HCT116 (cell line): ENCODE data around the gene KCNA4. TPM values are rescaled to one million over a fixed set of nuclear protein-coding genes. Genes with fewer than 3 reads are reported as not detected.
"Not testable (repeated sequence)": the region's sequence is repeated elsewhere in the genome, so short reads cannot be mapped to it uniquely, and the experiment has no call there.

ENCODE experiments used
- ATAC-seq: fragments of 200-7000 bp; cut with Tn5 transposase; 2 replicates; pipeline ENCODE4 v1.9.1; 2020; ENCODE audit warnings: mild to moderate bottlenecking, moderate library complexity
- BruUV-seq: library from RNA; stranded (reverse); fragments of 400-500 nt; replicated peaks from 2 replicates; lab custom pipeline; 2021; lab: Mats Ljungman, UMichigan
- CTCF ChIA-PET: fragments of 300-600 bp; sonication (Branson Sonifier 250); formaldehyde crosslinking; loops from one replicate; lab custom pipeline; 2021; ENCODE audit warnings: antibody characterized with exemption; lab: Charles Lee
- POLR2A ChIA-PET: fragments of 300-600, 350-600 bp; sonication (Branson Sonifier 250); formaldehyde crosslinking; loops from one replicate; lab custom pipeline; 2021; ENCODE audit warnings: antibody characterized with exemption; lab: Charles Lee
- RAD21 ChIA-PET, 2 experiments: fragments of 300-600 bp; sonication (Branson Sonifier 250); formaldehyde crosslinking; loops; one replicate each; lab custom pipeline; 2023; ENCODE audit warnings: low total read pairs in 2 of 2; ENCODE audit not compliant: uncharacterized antibody in 2 of 2, unreplicated experiment in 2 of 2, low non-redundant PET in 1 of 2; lab: Charles Lee
- DNase-seq: peaks from one replicate; pipeline ENCODE4 v3.0.0-alpha.2; 2010; ENCODE audit warnings: low read depth, low spot score
- H2AFZ ChIP-seq: fragments of 200-600 bp; shearing (Covaris generic), sonication (generic); 2 replicates; pipeline ENCODE4 v1.6.1; 2017; ENCODE audit warnings: low read depth, mixed run types, mixed read lengths, antibody characterized with exemption, low read length; ENCODE audit not compliant: poor library complexity, severe bottlenecking
- H3K27ac ChIP-seq: 2 replicates; pipeline ENCODE4 v1.5.1; 2012; ENCODE audit warnings: low read depth, low read length
- H3K27me3 ChIP-seq: fragments of 200-600 bp; sonication (generic); 2 replicates; pipeline ENCODE4 v1.6.1; 2016; ENCODE audit warnings: mixed run types, low read length, mixed read lengths; ENCODE audit not compliant: insufficient read depth
- H3K36me3 ChIP-seq, 2 experiments: fragments of 200-500 bp in 1 of 2; fragments of 200-600 bp in 1 of 2; sonication (Bioruptor generic) in 1 of 2; sonication (generic) in 1 of 2; 2 replicates each; pipeline versions ENCODE4 v1.5.1 to v1.6.1; 2014 to 2016; ENCODE audit warnings: low read length in 2 of 2, inconsistent platforms in 1 of 2, mixed read lengths in 1 of 2, mixed run types in 1 of 2; ENCODE audit not compliant: insufficient read depth in 2 of 2, control insufficient read depth in 1 of 2
- H3K4me1 ChIP-seq, 2 experiments: fragments of 200-600 bp in 1 of 2; sonication (generic) in 1 of 2; 2 replicates each; pipeline versions ENCODE4 v1.5.1 to v1.6.1; 2012 to 2017; ENCODE audit warnings: low read length in 2 of 2, inconsistent platforms in 1 of 2, mild to moderate bottlenecking in 1 of 2, mixed read lengths in 1 of 2, mixed run types in 1 of 2, moderate library complexity in 1 of 2; ENCODE audit not compliant: insufficient read depth in 2 of 2, control insufficient read depth in 1 of 2
- H3K4me2 ChIP-seq: fragments of 200-600 bp; sonication (generic); 2 replicates; pipeline ENCODE4 v1.6.1; 2017; ENCODE audit warnings: mixed run types, low read length, mixed read lengths
- H3K4me3 ChIP-seq, 2 experiments: fragments of 200-600 bp in 1 of 2; sonication (generic) in 1 of 2; replicated peaks in 1 of 2; 2 replicates each; pipeline ENCODE4 v1.5.1; 2011 to 2016; ENCODE audit warnings: low read length in 2 of 2, control low read depth in 1 of 2, low read depth in 1 of 2, mild to moderate bottlenecking in 1 of 2, mixed read lengths in 1 of 2, mixed run types in 1 of 2
- H3K79me2 ChIP-seq: fragments of 200-600 bp; sonication (generic); 2 replicates; pipeline ENCODE4 v1.6.1; 2017; ENCODE audit warnings: mild to moderate bottlenecking, mixed run types, low read length, moderate library complexity, mixed read lengths; ENCODE audit not compliant: insufficient read depth
- H3K9ac ChIP-seq: fragments of 200-600 bp; sonication (generic); 2 replicates; pipeline ENCODE4 v1.6.1; 2016; ENCODE audit warnings: low read length, mixed read lengths
- H3K9me2 ChIP-seq: fragments of 200-600 bp; sonication (generic), shearing (Covaris generic); 2 replicates; pipeline ENCODE4 v1.6.1; 2017; ENCODE audit warnings: mixed run types, mild to moderate bottlenecking, moderate library complexity; ENCODE audit not compliant: insufficient read depth
- H3K9me3 ChIP-seq, 2 experiments: fragments of 200-500 bp in 1 of 2; fragments of 200-600 bp in 1 of 2; sonication (Bioruptor generic) in 1 of 2; sonication (generic) in 1 of 2; 2 replicates each; pipeline ENCODE4 v1.6.1; 2014 to 2017; ENCODE audit warnings: low read length in 2 of 2, mixed read lengths in 2 of 2, inconsistent platforms in 1 of 2, low read depth in 1 of 2, mild to moderate bottlenecking in 1 of 2, mixed run types in 1 of 2, moderate library complexity in 1 of 2; ENCODE audit not compliant: control insufficient read depth in 1 of 2, insufficient read depth in 1 of 2
- H4K20me1 ChIP-seq: fragments of 200-600 bp; sonication (generic), shearing (Covaris generic); 2 replicates; pipeline ENCODE4 v1.6.1; 2017; ENCODE audit warnings: mixed run types, mild to moderate bottlenecking, moderate library complexity; ENCODE audit not compliant: insufficient read depth
- CBX3 ChIP-seq: IDR thresholded peaks from 2 replicates; pipeline ENCODE4 v1.6.1; 2012; ENCODE audit warnings: low read depth
- CEBPB ChIP-seq: IDR thresholded peaks from 2 replicates; pipeline ENCODE4 v1.6.1; 2012; ENCODE audit warnings: low read depth
- CTCF ChIP-seq, 3 experiments: fragments of 200-600 bp in 1 of 3; sonication (generic) in 1 of 3; IDR thresholded peaks in 2 of 3; conservative IDR thresholded peaks in 1 of 3; 2 replicates each; pipeline ENCODE4 v1.5.1; 2012 to 2017; ENCODE audit warnings: low read depth in 2 of 3, low read length in 2 of 3, antibody characterized with exemption in 1 of 3, borderline replicate concordance in 1 of 3, control low read depth in 1 of 3, mild to moderate bottlenecking in 1 of 3, mixed read lengths in 1 of 3, mixed run types in 1 of 3, moderate library complexity in 1 of 3; ENCODE audit not compliant: insufficient read depth in 1 of 3
- ELF1 ChIP-seq: IDR thresholded peaks from 2 replicates; pipeline ENCODE4 v1.6.1; 2012; ENCODE audit warnings: low read depth, borderline replicate concordance
- EZH2 ChIP-seq: fragments of 200-600 bp; sonication (generic); IDR thresholded peaks from 2 replicates; pipeline ENCODE4 v1.6.1; 2017; ENCODE audit warnings: antibody characterized with exemption, mixed run types
- FOSL1 ChIP-seq: IDR thresholded peaks from 2 replicates; pipeline ENCODE4 v1.6.1; 2012; ENCODE audit warnings: low read depth
- JUND ChIP-seq: IDR thresholded peaks from 2 replicates; pipeline ENCODE4 v1.6.1; 2012
- MAX ChIP-seq: IDR thresholded peaks from 2 replicates; pipeline ENCODE4 v1.6.1; 2012
- POLR2A ChIP-seq: IDR thresholded peaks from 2 replicates; pipeline ENCODE4 v1.7.0; 2011; ENCODE audit warnings: borderline replicate concordance; ENCODE audit not compliant: insufficient read depth, insufficient read length; ENCODE audit errors: extremely low read depth
- POLR2AphosphoS5 ChIP-seq: IDR thresholded peaks from 2 replicates; pipeline ENCODE4 v1.6.1; 2011; ENCODE audit warnings: mild to moderate bottlenecking, low read depth, low read length, moderate library complexity
- RAD21 ChIP-seq: IDR thresholded peaks from 2 replicates; pipeline ENCODE4 v1.6.1; 2012; ENCODE audit warnings: low read depth, mild to moderate bottlenecking
- SIN3A ChIP-seq: IDR thresholded peaks from 2 replicates; pipeline ENCODE4 v1.6.1; 2012; ENCODE audit warnings: low read depth
- SP1 ChIP-seq: IDR thresholded peaks from 2 replicates; pipeline ENCODE4 v1.6.1; 2012; ENCODE audit warnings: low read depth
- SRF ChIP-seq: IDR thresholded peaks from 2 replicates; pipeline ENCODE4 v1.6.1; 2012; ENCODE audit warnings: low read depth
- TCF7L2 ChIP-seq: IDR thresholded peaks from 2 replicates; pipeline ENCODE4 v1.7.0; 2011; ENCODE audit warnings: borderline replicate concordance, inconsistent platforms; ENCODE audit not compliant: insufficient read depth, insufficient read length; ENCODE audit errors: extremely low read depth
- YY1 ChIP-seq: IDR thresholded peaks from 2 replicates; pipeline ENCODE4 v1.6.1; 2011; ENCODE audit warnings: low read length, low read depth, moderate library complexity, mild to moderate bottlenecking; ENCODE audit not compliant: insufficient replicate concordance; ENCODE audit errors: extremely low read depth
- ZNF274 ChIP-seq: fragments of 200-500 bp; sonication (Bioruptor generic); IDR thresholded peaks from 2 replicates; pipeline ENCODE4 v1.6.1; 2014; ENCODE audit warnings: mild to moderate bottlenecking, low read depth, low read length, inconsistent platforms
- intact Hi-C: fragments of 100-400 bp; cut with micrococcal nuclease; formaldehyde crosslinking; loops from 2 replicates; pipeline ENCODE4 v1.10.0; 2022
- total RNA-seq: library from RNA; stranded (reverse); gene quantifications from one replicate; pipeline ENCODE4 v1.2.1, GENCODE V29; 2021; ENCODE audit not compliant: unreplicated experiment
- TF ChIP-seq, protein P1 (sequence below): IDR thresholded peaks from 2 replicates; pipeline ENCODE4 v1.6.1; 2012; ENCODE audit warnings: low read depth
- TF ChIP-seq, protein P2 (sequence below): IDR thresholded peaks from 2 replicates; pipeline ENCODE4 v1.6.1; 2012

The KCNA4 gene
- total RNA-seq, 1 experiment from 2014 or later, result not detected

DNA sequence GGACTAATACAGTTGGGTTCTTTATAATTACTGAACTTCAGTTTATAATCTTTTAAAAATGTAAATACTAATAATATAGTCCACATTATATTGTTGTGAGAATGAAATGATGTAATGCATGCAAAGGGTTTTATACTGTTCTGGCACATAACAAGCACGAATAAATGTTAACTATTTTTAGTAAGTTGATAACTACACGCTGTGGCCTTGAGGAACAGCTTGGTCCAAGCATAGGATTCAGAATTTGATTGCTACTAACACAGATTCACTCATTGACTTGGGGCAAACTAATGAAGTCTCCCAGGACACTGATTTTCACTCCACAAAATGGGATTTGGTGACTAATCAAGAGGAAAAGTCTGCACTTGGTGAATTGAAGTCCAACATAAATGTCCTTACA, 38.3 kb downstream of the KCNA4 start:
- no peak for ATAC-seq
- TF ChIP-seq CBX3 (no peak), CEBPB (no peak), EZH2 (no peak), ZNF274 (no peak), TCF7L2 (no peak), YY1 (no peak), SP1 (no peak), MAX (no peak), POLR2AphosphoS5 (no peak), POLR2A (no peak), JUND (no peak), SRF (no peak), CTCF (IDR thresholded peaks at IDR 0.05 in 2 of 3, conservative IDR thresholded peaks at IDR 0.05 in 1 of 3; ENCODE audit: borderline replicate concordance in 1 of 3, insufficient read depth in 1 of 3, low read depth in 2 of 3, low read length in 2 of 3) (no peak), ELF1 (no peak), FOSL1 (no peak), SIN3A (no peak), RAD21 (no peak)
- TF ChIP-seq, protein P1, sequence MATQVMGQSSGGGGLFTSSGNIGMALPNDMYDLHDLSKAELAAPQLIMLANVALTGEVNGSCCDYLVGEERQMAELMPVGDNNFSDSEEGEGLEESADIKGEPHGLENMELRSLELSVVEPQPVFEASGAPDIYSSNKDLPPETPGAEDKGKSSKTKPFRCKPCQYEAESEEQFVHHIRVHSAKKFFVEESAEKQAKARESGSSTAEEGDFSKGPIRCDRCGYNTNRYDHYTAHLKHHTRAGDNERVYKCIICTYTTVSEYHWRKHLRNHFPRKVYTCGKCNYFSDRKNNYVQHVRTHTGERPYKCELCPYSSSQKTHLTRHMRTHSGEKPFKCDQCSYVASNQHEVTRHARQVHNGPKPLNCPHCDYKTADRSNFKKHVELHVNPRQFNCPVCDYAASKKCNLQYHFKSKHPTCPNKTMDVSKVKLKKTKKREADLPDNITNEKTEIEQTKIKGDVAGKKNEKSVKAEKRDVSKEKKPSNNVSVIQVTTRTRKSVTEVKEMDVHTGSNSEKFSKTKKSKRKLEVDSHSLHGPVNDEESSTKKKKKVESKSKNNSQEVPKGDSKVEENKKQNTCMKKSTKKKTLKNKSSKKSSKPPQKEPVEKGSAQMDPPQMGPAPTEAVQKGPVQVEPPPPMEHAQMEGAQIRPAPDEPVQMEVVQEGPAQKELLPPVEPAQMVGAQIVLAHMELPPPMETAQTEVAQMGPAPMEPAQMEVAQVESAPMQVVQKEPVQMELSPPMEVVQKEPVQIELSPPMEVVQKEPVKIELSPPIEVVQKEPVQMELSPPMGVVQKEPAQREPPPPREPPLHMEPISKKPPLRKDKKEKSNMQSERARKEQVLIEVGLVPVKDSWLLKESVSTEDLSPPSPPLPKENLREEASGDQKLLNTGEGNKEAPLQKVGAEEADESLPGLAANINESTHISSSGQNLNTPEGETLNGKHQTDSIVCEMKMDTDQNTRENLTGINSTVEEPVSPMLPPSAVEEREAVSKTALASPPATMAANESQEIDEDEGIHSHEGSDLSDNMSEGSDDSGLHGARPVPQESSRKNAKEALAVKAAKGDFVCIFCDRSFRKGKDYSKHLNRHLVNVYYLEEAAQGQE, result no peak
- TF ChIP-seq, protein P2, sequence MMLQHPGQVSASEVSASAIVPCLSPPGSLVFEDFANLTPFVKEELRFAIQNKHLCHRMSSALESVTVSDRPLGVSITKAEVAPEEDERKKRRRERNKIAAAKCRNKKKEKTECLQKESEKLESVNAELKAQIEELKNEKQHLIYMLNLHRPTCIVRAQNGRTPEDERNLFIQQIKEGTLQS, result no peak
- TF ChIP-seq, all 23 proteins: peak for 0
- no peaks in the 10 kb centered on the region for H3K9me2 ChIP-seq
- CTCF ChIA-PET, result no interaction called here
- H3K9ac ChIP-seq, result no peak overlapping the region
- no peaks in the 10 kb centered on the region for H4K20me1 ChIP-seq
- BruUV-seq, result no TSS peak
- H3K9me3 ChIP-seq, result no peaks in the 10 kb centered on the region; a peak in 1 of 4 replicates
- no peak overlapping the region for H3K27ac ChIP-seq
- RAD21 ChIA-PET, result no interaction called here
- H3K27me3 ChIP-seq, result no peaks in the 10 kb centered on the region
- H3K79me2 ChIP-seq, result no peaks in the 10 kb centered on the region
- intact Hi-C loops, result no loop called here
- no peaks in the 10 kb centered on the region for H3K4me1 ChIP-seq
- POLR2A ChIA-PET, result no interaction called here
- no peak overlapping the region for H2AFZ ChIP-seq
- DNase-seq, result no peak
- no peaks in the 10 kb centered on the region for H3K36me3 ChIP-seq
- H3K4me3 ChIP-seq, result no peak overlapping the region
- H3K4me2 ChIP-seq, result no peak overlapping the region

DNA sequence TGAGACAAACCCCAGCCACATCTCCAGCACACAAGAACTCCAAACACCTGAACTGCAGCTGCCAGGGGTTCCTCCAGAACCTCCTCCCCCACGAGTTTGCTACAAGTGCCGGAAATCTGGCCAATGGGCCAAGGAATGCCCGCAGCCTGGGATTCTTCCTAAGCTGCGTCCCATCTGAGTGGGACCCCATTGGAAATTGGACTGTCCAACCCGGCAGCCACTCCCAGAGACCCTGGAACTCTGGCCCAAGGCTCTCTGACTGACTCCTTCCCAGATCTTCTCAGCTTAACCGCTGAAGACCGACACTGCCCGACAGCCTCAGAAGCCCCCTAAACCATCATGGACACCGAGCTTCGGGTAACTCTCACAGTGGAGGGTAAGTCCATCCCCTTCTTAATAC, 41.2 kb downstream of the KCNA4 start:
- H3K4me1 ChIP-seq, ATAC-seq, POLR2A ChIA-PET, H3K27me3 ChIP-seq, RAD21 ChIA-PET, H3K4me3 ChIP-seq, BruUV-seq, CTCF ChIA-PET, H3K79me2 ChIP-seq, DNase-seq, H4K20me1 ChIP-seq, H3K9me2 ChIP-seq, H3K9me3 ChIP-seq, H3K36me3 ChIP-seq, intact Hi-C loops, H3K4me2 ChIP-seq, H3K27ac ChIP-seq, H3K9ac ChIP-seq, H2AFZ ChIP-seq: not testable (repeated sequence)
